NCI-H2107 treated with DMSO at 0.1 percent for 48 hours (cell line): ENCODE data around the gene CRYAA.
A peak's percentile ranks its signal among the peaks of the same experiment; 100 is the strongest.
"Not testable (repeated sequence)": the region's sequence is repeated elsewhere in the genome, so short reads cannot be mapped to it uniquely, and the experiment has no call there.

Source experiments
- DNase-seq: peaks from one replicate; lab custom pipeline; 2025; ENCODE audit not compliant: unreplicated experiment; lab: John Stamatoyannopoulos, UW

CRYAA gene

DNA sequence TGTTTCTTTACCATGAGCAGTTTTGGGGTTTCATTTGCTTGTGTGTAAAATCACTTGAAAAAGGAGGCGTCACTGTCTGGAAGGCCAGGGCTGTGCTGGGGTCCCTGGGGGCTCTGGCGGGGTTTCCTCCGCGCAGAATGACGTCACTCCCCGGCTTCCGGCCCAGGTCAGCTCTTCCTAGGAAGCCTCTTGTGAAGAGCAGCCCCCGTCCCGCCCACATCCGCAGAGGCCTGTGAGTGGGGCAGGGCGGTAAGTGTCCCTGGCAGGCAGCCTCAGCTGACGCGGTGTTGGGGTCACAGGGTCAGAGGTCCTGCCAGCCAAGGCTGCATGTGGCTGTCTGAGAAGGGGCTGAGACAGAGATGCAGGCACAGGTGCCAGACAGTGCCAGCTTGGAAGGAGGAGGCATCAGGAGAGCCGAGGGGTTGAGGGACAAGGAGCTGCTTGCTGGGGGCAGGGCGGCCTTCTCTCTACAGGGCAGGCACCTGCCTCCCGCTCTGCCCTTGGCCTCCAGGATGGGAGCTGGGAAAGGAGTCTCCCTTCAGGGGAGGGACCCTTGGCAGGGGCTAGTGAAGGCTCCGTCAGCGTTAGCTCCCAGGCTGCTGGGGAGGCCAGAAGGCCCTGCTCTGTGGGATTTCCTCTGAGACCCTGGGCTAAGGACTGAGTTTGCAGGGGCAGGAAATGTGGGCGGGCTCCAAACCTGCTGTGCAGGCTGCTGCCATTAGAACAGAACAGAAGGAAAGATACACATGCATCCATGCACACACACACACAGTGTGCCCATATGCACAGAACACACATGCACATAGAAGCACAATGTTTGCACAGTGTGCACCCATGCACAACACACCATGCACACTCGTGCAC, 8.5 kb downstream of the CRYAA start:
- not testable (repeated sequence) for DNase-seq

DNA sequence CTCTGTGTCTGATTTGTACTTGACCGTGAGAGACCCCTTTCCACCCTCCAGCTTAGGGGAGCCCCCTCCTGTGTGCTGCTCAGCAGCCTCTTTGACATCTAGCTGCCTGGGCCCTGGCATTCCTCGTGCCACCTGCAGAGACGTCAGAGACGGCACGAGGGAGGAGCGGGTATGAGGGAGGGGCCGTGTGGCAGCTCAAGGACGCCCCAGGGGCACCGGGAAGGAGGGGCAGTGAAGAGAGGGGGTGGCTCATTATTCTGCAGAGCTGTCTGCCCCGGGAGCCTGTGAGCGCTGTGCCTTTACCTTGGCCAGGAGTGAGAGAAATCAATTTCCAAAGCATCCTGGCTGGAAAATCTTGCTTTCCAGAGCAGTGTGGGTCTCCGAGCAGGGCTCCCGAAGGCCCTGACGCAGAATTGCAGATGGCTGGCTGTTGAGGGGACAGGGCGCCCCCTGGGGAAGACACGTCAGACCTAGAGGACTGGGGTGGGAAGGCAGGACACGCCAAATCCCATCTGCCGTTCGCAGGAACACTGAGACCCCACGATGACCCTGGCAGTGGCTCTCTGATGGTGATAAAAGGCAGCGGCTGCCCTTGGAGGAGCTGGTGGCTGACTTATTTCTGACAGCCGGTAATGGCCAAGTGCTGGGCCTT, 9.5 kb downstream of the CRYAA start:
- not testable (repeated sequence) for DNase-seq

DNA sequence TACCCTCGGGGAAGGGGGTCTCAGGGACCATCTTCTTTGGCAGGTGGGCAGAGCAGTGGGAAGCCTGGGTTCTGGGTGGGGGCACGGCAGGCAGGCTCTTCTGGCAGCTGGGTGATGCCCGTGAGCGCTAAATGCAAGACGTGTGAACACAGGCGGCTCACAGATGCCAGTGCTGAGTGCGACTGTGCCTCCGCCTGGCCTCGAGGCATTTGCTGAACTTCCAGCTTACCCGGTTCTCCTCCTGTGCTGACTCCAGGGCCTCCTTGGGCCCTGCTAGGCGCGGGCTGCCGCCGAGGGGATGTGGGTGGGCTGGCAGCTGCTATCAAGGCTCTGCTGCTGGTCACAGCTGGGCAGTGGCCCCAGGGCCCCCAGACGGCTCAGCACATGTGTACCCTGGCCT, 12.2 kb downstream of the CRYAA start:
- not testable (repeated sequence) for DNase-seq

DNA sequence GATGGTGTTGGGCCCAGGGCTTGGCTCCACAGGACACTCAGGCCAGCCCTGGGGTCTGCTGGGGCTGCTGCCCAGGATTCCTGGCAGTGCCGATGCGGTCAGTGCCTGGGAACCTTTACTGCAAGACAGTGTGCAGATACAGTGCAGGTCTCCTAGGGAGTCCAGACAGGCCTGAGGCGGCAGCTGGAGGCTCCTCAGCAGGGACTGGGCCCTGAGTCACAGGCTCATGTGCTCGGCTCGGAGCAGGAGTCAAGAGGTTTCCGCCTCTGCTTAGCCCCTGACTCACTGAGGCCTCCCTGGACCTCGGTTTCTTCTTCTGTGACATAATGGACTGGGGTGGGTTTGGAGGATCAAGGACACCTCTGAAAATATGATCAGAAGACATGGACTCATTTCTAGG, 18.5 kb downstream of the CRYAA start:
- DNase-seq = not testable (repeated sequence)

DNA sequence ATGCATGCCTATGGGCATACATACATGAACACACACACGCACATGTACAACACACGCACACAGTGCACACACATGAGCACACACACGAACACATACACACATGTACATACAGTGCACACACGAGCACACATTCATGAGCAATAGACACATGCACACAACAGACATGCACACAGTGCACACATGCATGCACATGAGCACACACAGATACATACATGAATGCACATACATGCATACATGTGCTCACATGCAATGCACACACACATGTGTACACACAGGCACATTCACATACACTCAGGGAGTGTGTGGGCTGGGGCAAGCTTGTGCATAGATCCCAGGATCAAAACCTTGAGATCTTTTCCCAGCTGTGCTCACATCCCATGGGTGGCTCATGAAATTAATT, 18.9 kb downstream of the CRYAA start:
- no peak for DNase-seq

DNA sequence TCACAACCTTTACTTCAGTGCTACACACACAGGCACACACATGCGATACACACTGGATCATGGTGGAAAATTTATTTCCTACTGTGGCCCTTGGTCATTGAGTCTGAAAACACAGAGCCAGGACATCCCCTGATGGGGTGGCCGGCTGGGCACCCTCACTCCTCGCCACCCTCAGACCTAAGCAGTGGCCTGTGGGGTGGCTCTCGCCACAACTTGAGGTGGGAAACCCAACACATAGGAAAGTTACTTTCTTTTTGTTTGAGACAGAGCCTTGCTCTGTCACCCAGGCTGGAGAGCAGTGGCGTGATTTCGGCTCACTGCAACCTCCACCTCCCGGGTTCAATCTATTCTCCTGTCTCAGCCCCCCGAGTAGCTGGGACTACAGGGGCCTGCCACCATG, 19.4 kb downstream of the CRYAA start:
- DNase-seq = no peak

DNA sequence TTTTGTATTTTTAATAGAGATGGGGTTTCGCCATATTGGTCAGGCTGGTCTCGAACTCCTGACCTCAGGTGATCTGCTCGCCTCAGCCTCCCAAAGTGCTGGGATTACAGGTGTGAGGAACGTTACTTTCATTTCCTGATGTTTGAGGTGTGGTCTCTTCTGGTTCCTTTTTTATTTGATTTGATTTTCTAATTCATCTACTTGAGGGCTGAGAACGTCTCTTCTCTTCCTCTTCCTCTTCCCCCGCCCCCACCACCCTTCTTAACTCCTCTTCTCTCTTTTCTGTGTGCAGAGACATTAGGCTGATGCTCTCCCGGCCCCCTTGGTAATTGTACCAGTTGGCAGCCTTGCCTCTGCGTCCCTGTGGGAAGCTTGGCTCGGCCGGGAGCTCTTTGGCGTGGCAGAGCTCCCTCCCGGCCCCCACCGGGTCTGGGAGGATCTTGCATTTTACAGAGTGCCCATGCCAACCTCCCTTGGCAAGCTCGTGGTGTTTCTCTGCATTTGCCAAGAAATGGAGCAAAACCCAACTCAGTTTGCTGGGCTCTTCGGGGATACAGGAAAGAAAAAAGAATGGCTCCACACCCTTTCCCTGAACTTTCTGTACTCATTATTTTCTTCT, 19.9 kb downstream of the CRYAA start:
- no peak for DNase-seq

DNA sequence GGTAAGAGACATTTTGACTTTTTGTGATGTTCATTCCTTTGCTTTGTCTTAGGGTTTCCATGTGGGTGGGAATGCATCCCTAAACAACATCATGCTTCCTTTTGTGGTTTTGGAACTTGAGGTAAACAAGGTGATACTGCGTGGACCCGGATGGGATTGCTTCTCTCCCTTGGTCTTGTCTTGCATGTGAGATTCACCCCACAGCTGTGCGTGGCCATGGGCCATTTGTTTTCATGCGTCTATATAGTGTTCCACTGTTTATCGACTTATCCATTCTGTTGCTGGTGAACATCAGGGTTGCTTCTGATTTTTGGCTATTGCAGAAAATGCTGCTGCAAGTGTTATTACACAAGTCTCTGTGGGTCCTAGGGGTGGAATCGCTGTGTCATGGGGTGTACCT, 21.1 kb downstream of the CRYAA start:
- no peak for DNase-seq

DNA sequence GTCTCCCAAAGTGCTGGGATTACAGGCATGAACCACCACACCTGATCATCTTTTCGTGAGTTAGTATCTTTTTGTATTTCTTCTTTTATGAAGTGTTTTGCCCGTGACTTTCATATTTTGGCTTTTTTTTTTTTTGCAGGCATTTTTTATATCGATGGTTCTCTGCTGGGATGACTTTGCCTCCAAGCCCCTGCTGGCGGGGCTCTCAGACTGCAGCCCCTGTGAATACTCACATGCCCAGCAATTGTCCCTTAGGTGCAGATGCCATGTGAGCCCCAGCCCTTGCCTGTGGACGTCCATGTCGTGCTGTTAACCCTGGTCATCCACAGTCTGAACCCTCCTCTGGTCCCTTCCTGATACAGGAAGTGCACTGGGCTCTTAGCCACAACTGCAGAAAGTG, 21.7 kb downstream of the CRYAA start:
- no peak for DNase-seq

DNA sequence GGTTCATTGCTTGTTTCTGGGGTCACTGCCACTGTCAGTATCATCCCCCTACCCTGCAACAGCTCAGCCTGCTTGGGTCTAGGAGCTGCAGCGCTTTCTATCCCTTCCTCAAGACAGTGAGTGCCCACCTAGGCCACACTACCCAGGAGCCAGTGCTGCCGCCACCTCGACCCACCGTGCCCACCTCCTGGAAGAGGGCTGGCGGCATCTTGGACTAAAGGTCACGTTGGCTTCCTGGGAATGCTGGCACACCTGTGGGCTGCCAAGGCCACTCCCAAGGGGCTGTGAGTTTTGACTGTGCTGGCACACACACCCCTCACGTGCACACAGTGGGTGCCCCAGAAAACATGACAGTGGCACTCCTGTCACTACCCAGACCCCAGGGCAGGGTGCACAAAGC, 22.1 kb downstream of the CRYAA start:
- DNase-seq = no peak

DNA sequence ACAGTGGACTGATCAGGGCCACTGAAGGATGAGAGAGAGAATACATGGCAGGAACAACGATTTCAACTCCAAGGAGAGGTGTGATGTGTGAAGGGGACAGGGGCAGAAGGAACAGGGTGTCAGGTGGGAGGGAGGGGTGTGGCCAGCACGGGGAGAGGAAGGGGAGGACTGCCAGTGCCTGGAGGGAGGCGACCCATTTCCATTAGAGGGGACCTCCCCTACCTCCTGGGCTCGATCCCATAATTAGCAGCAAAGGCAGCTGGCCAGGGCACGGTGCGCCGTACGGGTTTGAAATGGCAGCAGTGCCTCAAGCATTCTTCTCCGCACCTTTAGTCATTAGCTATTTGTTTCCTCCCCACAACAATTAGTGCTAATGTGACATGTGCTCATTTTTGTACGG, 22.7 kb downstream of the CRYAA start:
- no peak for DNase-seq

DNA sequence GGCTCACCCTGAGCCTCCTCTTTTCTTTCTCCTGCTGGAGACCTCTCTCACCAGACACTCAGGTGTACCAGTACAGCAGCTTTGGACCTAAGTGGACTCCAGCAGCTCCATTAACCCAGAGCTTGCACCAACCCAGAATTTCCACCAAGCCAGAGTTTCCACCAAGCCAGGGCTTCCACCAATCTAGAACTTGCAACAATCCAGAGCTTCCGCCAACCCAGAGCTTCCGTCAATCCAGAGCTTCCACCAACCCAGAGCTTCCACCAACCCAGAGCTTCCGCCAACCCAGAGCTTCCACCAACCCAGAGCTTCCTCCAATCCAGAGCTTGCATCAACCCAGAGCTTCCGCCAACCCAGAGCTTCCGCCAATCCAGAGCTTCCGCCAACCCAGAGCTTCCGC, 23.2 kb downstream of the CRYAA start:
- DNase-seq = no peak

DNA sequence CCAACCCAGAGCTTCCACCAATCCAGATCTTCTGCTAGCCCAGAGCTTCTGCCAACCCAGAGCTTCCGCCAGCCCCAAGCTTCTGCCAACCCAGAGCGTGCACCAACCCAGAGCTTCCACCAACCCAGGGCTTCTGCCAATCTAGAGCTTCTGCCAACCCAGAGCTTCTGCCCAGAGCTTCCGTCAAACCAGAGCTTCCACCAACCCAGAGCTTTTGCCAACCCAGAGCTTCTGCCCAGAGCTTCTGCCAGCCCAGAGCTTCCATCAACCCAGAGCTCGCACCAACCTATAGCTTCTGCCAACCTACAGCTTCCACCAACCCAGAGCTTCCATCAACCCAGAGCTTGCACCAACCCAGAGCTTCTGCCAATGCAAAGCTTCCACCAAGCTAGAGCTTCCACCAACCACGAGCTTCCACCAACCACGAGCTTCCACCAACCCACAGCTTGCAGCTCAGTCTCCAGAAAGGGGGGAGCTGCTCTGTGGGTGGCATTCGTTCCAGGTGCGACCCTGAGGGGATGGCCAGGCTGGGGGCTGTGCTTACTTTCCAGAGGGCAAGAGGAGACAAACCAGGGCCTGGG, 23.8 kb downstream of the CRYAA start:
- no peak for DNase-seq

DNA sequence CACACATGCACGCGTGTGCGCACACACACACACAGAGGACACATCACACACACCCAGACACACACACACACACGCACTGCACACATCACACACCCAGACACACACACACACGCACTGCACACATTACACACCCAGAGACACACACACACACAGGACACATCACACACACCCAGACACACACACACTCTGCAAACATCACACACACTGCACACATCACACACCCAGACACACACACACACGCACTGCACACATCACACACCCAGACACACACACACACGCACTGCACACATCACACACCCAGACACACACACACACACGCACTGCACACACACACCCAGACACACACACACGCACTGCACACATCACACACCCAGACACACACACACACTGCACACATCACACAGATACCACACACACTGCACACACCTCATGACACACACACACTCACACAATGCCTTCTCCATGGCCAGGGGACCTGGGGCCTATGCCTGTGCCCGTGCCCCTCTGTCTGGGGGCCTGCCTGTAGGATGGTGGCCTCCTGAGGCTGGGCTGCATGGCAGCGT, 24.4 kb downstream of the CRYAA start:
- DNase-seq = no peak

DNA sequence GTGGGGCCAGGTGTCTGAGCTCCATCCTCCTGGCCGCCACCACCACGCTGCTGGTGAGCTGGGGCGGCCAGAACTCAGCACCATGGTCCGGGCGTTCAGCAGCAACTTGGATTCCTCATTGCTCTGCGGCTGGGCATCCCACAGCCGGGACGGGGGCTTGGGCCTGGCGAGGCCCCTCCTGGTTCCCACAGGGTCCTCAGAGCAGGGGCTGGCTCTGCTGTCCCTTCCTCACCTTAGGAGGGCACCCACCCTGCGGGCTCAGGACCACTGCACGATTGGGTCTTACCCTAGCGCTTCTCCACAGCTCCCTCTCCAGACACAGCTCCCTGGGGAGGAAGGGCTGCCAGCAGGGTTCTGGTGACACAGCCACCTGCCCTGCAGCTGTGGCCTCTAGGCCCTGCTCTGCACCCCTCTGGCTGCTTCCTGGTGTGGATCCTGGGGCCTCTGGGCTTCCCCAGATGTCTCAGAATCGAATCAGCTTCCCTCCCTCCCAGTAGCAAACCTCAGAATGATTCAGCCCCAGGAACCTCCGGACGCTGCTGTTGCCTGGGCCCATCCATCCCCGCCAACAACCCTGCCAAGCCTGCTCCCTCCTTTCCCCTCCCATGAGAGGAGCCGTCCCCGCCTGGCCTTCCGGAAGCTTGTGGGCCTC, 25.0 kb downstream of the CRYAA start:
- peak; percentile 34 for DNase-seq

DNA sequence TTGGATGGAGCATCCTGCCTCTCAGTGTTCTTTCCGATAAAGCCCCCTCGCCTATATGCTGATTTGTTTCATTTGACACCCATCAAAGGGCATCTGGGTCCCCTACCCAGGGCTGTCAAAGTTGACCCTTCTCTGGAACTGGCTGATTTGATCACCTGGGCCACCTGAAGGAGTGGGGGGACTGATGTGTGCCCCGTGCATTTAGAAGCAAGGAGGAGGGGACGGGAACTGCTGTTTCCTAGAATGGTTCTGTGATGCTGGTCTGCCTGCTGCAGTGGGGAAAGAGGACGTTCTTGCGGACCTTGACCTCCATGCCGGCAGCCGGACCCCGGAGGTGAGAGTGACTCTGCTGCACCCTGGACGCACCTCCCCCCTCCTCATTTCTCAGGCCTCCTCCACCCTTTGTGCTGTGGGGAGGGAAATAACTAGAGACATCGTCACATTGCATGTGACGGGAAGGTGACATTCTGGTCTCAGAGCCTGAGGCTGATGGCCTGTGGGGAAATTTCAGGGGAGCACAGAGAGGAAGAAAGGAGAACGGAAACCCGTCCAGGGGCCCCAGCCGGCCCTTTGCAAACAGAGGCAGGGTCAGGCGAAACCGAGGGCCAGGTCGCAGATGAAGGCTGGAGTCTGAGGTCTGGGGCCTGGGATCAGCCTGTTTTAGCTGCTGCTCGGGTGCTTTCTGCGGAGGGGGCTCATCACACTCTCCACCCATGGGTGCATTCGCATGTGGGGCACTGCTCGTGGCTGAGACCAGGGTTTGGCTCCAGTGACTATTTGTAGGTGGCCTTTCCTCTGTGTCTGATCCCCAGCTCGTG, 25.7 kb downstream of the CRYAA start:
- no peak for DNase-seq

DNA sequence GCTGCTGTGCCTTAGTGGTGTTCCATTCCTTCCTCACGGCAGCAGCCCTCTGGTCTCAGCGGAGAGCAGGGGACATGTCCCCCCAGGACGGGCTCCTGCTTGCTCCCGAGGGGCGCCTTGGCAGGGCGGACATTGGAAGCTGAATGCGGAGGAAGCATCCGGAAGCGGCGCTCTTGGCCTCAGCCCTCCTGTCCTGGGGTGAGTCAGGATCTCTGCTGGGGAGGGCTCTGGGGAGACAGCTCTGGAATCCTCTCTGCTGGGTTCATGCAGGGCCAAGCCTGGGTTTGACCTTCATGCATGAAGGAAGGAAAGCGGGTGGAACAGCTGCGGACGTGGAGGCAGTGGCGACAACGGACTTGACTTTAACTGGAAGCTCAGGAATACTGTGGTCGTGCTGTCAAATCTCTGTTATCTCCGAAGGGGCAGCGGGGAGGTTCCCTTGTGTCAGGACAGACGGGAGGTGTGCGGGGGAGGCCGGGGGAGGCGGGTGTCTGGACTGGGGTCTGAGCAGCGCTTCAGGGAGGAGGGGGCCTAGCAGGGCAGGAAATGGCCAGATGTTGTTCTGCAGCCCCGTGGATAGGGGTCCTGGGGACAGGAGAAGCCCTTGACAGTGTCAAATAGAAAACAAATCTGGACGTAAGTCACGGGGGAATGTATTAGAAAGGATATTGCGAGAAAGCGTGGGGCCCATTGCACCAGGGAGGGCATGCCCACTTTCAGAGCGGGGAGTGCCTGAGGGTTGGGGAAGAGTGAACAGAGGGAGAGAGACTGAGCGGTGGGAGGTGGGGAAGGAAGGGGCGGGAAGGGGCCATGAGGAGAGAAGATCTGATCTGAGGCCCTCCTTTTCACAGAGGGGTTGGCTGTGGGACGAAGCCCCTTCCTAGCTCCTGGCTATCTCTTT, 26.6 kb downstream of the CRYAA start:
- DNase-seq = no peak

DNA sequence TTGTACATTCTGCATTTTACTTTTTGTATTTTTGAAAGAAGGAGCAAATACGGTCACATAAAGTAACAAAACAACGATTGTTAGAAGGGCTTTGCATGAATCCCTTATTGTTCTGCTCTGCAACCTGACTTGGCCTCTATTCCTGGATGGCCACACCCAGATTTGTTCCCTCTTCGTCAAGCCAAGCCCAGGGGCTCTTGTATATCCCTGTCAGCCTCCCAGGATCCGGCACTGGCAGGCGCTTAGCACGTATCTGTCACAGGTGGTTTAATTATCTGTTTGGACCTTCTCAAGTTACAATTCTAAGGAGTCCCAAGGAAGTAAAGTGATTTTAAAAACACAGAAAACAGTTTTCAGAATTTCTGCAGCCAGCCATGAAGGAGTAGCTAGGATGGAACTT, 28.0 kb downstream of the CRYAA start:
- DNase-seq = peak; percentile 47

DNA sequence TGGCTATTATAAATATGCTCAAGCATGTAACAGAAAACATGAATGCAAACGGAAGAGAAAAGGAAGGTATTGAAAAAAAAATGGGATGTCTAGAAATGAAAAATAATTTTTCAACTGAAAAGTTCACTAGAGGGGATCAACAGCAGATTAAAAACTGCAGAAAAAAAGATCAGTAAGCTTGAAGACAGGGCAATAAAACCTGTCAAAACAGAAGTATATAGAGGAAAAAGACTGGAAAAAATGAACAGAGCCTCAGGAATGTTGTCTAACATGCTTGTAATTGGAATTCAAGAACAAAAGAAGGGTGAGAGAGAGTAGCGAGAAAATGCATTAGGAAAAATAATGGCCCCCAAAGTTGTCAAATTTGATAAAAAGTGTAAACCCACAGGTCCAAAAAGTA, 29.6 kb downstream of the CRYAA start:
- DNase-seq = no peak
